GM13976 (cell line): Measurements from ENCODE around the gene SPTBN1.
"Not testable (repeated sequence)": the region's sequence is repeated elsewhere in the genome, so short reads cannot be mapped to it uniquely, and the experiment has no call there.

Experiments used
- DNase-seq: peaks from one replicate; pipeline ENCODE4 v3.0.0; 2012; ENCODE audit warnings: low spot score
- CTCF ChIP-seq: IDR thresholded peaks from 2 replicates; pipeline ENCODE4 v1.5.1; 2012; ENCODE audit warnings: borderline replicate concordance, mild to moderate bottlenecking; ENCODE audit not compliant: insufficient read depth; ENCODE audit errors: extremely low read depth, missing control alignments, control extremely low read depth
- in situ Hi-C: fragments of 300-500 bp; cut with MboI; formaldehyde crosslinking; loops from one replicate; pipeline ENCODE4 v1.12.0; 2022; ENCODE audit warnings: low sequenced_read_pairs, mixed read lengths, inconsistent platforms; ENCODE audit not compliant: unreplicated experiment

SPTBN1 gene

GRCh38 chr2:54695378-54695777, 239.3 kb downstream of the SPTBN1 start:
- TF ChIP-seq CTCF, result no peak
- no peak for DNase-seq
- in situ Hi-C loops, result no loop called here

- in situ Hi-C loops, result no loop called here
- TF ChIP-seq CTCF, result no peak
- DNase-seq, result no peak
Measured at GRCh38 chr2:54697934-54698333, 241.8 kb downstream of the SPTBN1 start.

GRCh38 chr2:54698926-54699325, 242.8 kb downstream of the SPTBN1 start:
- in situ Hi-C loops, DNase-seq: not testable (repeated sequence)

GRCh38 chr2:54699665-54700064, 243.5 kb downstream of the SPTBN1 start:
- no peak for DNase-seq
- TF ChIP-seq CTCF, result no peak
- in situ Hi-C loops, result loop anchor here (10.0 to 25.0 kb wide), 2 partner anchors 175 to 587 kb away; partner anchors contain the start of gene ACYP2

GRCh38 chr2:54701029-54701428, 244.9 kb downstream of the SPTBN1 start:
- in situ Hi-C loops, result loop anchor here (10.0 to 25.0 kb wide), 2 partner anchors 176 to 589 kb away; partner anchors contain the start of gene ACYP2
- no peak for DNase-seq
- TF ChIP-seq CTCF, result no peak

GRCh38 chr2:54704238-54704637, 248.1 kb downstream of the SPTBN1 start:
- DNase-seq, result no peak
- TF ChIP-seq CTCF, result no peak
- in situ Hi-C loops, result loop anchor here (10.0 to 25.0 kb wide), 2 partner anchors 179 to 592 kb away; partner anchors contain the start of gene ACYP2

- in situ Hi-C loops, result loop anchor here (10.0 to 25.0 kb wide), 2 partner anchors 180 to 593 kb away; partner anchors contain the start of gene ACYP2
- TF ChIP-seq CTCF, result peak; percentile 21
- peak; percentile 60 for DNase-seq
Measured at GRCh38 chr2:54704688-54705605, 248.8 kb downstream of the SPTBN1 start.
